Forelimb muscle (tissue), 1 donor: ENCODE results near the gene ENGASE. TPM values are rescaled to one million over a fixed set of nuclear protein-coding genes. Genes with fewer than 3 reads are reported as not detected.
"Not testable (repeated sequence)": the region's sequence is repeated elsewhere in the genome, so short reads cannot be mapped to it uniquely, and the experiment has no call there.

Experiments used
- DNase-seq: peaks from one replicate; pipeline ENCODE4 v3.0.0-alpha.2; 2013; ENCODE audit warnings: low read depth
- polyA plus RNA-seq: library from polyadenylated mRNA; unstranded; fragments of 120-200 nt; gene quantifications from one replicate; pipeline ENCODE4 v1.2.1, GENCODE V29; 2013; ENCODE audit not compliant: insufficient read length

Gene ENGASE
- polyA plus RNA-seq, 1 donor = 17.9 TPM

DNA sequence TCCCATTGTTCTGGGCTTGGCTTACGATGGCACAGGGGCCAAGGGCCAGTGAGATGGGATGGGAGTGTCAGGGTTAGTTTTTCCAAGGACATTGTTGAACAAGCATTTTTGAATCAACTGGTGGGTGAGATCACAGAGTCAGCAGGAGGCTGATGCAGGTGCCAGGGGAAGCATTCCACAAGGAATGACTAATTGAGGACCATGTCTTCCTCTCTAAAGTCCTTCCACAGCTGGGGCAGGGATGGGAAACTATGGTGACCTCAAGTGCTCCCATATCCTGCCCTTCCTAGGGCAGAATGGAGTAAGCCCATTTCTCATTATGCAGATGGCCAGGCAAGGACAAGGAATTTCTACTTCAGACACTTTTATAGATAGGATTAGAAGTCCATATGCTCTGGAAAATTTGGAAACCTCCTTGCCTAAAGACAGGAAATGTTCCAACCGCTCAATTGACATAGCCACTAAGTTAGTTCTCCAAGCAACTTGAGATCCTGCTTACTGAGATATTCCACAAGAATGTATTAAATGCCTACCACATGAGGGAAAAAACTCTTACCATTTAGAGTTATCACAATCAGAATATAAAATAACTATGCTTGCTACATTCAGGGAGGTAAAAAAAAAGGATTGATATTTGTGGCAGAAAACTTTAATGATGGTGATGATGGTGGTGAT lies 21.2 kb upstream of the ENGASE start:
- DNase-seq = no peak

DNA sequence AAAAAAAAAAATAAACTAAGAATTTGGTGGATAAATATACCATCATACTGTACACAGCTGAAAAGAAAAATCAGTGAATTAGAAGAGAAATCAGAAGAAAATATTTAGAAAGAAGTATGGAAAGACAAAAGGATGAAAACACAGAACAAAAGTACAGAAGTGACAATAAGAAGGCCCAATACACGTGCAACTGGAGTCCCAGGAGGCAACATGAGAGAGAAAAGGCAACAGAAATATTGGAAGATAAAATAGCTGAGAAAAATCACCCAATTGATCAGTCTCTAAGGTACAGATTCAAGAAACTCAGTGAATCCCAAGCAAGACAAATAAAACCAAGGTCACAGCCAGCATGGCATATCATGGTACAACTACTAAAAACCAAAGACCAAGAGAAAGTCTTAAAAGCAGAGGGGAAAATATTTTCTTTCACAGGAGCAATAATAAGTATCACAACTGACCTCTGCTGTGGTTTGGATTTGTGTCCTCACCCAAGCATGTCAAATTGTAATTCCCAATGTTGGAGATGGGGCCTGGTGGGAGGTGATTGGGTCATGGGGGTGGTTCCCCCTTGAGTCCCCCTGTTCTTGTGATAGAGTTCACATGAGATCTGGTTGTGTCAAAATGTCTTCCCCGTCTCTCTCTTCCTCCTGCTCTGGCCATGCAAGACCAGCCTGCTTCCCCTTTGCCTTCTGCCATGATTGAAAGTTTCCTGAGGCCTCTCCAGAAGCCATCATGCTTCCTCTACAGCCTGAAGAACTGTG lies 20.2 kb upstream of the ENGASE start:
- DNase-seq = no peak

- no peak for DNase-seq
Measured at GRCh38 chr17:79055197-79055596, 19.4 kb upstream of the ENGASE start.

GRCh38 chr17:79057737-79058385 lies 16.8 kb upstream of the ENGASE start:
- no peak for DNase-seq

DNA sequence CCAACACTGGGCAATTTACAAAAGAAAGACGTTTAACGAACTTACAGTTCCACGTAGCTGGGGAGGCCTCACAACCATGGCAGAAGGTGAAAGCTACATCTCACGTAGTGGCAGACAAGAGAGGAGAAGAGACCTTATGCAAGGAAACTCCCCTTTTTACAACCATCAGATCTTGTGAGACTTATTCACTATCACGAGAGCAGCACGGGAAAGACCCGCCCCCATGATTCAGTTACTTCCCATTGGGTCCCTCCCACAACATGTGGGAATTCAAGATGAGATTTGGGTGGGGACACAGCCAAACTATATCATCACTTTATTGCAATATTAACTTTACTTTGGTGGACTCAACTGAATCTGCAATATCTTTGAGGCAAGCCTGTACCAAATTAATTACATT lies 11.9 kb upstream of the ENGASE start:
- DNase-seq = no peak

DNA sequence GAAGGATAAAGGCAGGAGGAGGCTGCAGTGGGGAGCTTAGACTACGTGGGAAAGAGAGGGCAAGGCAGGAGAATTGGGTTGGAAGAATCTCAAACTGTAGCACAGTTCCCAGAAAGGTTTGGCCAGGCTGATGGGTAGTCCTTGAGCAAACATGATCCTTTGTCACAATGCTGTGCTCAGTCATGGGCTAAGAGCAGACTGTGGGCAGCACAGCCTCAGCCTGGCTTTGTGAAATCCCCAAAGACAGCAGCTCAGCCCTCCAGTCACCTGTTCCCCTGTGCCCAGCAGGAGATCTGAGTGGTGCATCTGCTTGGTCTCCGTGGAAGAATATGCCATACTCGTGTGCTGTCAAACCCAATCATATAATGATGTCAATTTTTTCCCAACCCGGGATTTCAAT lies 10.6 kb upstream of the ENGASE start:
- no peak for DNase-seq

GRCh38 chr17:79065105-79065670 lies 9.4 kb upstream of the ENGASE start:
- DNase-seq = no peak

DNA sequence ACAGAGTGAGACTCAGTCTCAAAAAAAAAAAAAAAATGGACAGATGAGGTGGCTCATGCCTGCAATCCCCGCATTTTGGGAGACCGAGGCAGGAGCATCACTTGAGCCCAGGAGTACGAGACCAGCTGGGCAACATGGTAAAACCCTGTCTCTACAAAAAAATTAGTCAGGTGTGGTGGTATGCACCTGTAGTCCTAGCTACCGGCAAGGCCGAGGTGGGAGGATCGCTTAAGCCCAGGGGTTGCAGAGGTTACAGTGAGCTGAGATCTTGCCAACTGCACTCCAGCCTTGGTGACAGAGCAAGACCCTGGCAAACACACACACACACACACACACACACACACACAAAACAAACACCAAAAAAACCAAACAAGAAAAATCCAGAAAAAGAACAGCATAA lies 7.7 kb upstream of the ENGASE start:
- no peak for DNase-seq

DNA sequence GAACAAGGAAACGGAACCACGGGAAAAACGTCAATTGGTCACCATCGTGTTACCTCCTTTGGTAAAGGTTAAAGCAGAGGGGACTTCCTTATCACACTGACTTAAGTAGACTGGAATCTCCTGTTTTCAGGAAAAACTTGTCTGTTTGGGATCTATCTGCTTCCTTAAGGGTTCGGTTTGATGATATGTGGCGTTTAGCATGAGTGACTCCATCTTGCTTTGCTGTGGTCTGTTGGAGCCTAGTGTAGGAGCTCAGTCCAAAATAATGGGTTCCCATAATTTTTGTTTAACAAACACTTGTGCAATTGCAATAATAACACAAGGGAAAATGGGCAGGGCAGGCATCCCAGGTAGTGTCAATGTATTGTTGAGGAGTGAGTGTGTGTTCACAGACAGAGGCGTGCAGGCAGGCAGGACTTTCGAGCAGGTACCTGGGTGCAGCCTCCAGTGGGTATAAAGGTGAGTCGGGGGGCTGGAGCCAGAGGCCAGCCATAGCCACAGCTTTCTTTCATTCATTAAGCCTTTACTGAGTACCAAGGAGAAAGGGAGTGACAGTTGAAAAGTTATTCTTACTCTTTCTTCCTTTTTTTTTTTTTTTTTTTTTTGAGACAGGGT lies 4.3 kb upstream of the ENGASE start:
- DNase-seq = no peak

GRCh38 chr17:79071161-79071740 lies 3.4 kb upstream of the ENGASE start:
- DNase-seq = no peak

GRCh38 chr17:79072544-79072943 lies 2.1 kb upstream of the ENGASE start:
- DNase-seq = no peak

DNA sequence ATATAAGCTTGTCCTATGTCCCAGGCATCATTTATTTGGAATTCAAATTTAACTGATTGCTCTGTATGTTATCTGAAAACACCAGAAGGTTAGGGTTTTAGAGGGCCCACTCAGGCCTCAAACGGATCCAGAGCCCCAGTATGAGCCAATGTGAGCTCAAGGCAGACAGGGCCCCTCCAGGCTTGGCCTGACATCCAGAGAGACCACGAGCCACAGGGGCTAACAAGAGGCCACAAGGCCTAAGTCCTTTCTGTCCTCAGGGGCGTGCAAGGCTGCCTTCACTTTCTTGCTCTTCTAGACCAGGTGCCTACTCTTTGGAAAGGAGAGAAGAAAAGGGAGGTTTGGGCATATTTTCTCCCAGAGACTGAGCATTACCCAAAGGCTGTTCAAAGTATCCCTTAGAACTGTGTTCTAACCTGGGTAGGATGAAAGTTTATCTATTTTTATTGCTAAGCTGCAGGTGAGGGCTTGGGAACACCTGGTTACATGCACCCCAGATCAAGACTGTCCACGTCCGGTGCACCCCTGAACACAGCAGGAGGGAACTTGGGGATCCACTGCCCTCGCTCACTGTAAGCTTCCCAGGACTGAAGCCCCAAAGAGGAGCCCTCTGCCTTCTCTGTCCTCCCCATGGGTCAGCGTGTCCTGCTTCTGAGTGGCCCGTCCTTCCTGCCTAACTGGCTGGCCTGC lies 1.5 kb upstream of the ENGASE start:
- no peak for DNase-seq

- no peak for DNase-seq
Measured at GRCh38 chr17:79073706-79074088, 927 bp upstream of the ENGASE start.

- DNase-seq = not testable (repeated sequence)
Measured at GRCh38 chr17:79074121-79074648, 439 bp upstream of the ENGASE start.

GRCh38 chr17:79075446-79075750 lies 774 bp downstream of the ENGASE start:
- DNase-seq = no peak

GRCh38 chr17:79075861-79076406 lies 1.3 kb downstream of the ENGASE start:
- DNase-seq = no peak

- DNase-seq = no peak
Measured at GRCh38 chr17:79077587-79077986, 3.0 kb downstream of the ENGASE start.

GRCh38 chr17:79078476-79079190 lies 4.0 kb downstream of the ENGASE start:
- no peak for DNase-seq

DNA sequence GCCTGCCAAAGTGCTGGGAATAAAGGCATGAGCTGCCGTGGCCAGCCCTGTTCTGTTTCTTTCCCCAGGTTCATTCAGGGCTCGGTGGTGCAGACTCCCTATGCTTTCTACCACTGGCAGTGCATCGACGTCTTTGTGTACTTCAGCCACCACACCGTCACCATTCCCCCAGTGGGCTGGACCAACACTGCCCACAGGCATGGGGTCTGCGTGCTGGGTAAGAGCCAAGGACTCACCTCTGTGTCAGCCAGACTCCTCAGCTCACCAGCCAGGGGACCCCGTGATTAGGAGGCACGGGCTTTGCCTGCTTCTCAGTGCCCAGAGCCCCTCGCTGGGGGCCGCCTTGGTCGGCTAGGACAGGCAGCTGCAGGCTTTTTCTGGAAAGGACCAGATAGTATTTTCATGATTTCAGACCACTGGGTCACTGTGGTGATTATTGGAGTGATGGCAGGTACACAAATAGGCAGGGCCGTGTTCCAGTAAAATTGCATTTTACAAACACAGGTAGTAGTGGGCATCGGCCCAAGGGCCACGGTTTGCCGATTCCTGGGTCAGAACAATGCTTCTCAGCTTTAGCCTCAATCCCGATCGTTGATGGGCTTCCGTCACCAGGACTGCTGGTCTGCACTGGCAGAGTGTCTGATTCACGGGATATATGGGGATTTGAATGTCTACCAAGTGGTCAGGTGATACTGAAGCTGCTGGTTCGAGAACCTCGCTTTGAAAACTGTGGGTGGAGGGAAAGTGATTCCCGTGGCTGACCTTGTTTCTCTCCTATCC lies 5.0 kb downstream of the ENGASE start:
- DNase-seq = no peak
